SK-N-SH treated with all-trans-retinoic acid at 6 μM for 48 hours (cell line): Measurements from ENCODE around the gene SNX9.
A peak's percentile ranks its signal among the peaks of the same experiment; 100 is the strongest.

Experiments used
- ATAC-seq: fragments of 200-7000 bp; cut with Tn5 transposase; 3 replicates; pipeline ENCODE4 v1.9.1; 2020; ENCODE audit warnings: mild to moderate bottlenecking, moderate library complexity
- ARNTL ChIP-seq: fragments of 450-650 bp; formaldehyde crosslinking; IDR thresholded peaks from 2 replicates; pipeline ENCODE4 v1.5.0; 2020; ENCODE audit warnings: low read depth, mild to moderate bottlenecking, moderate library complexity, borderline replicate concordance
- BACH2 ChIP-seq: fragments of 250-450 bp; sonication (Bioruptor Pico); IDR thresholded peaks from 2 replicates; pipeline ENCODE4 v1.9.0; 2021; ENCODE audit warnings: mild to moderate bottlenecking, borderline replicate concordance
- CSDC2 ChIP-seq: fragments of 250-450 bp; sonication (Bioruptor Pico); IDR thresholded peaks from 2 replicates; pipeline ENCODE4 v1.5.0; 2020; ENCODE audit warnings: mild to moderate bottlenecking, moderate library complexity
- ESRRG ChIP-seq: fragments of 250-450 bp; sonication (Bioruptor Pico); IDR thresholded peaks from 2 replicates; pipeline ENCODE4 v1.6.1; 2021; ENCODE audit warnings: mild to moderate bottlenecking
- GLIS3 ChIP-seq: fragments of 250-450 bp; sonication (Bioruptor Pico); IDR thresholded peaks from 2 replicates; pipeline ENCODE4 v1.5.0; 2020; ENCODE audit warnings: mild to moderate bottlenecking, moderate library complexity
- ISL1 ChIP-seq: fragments of 250-450 bp; sonication (Bioruptor Pico); IDR thresholded peaks from 2 replicates; pipeline ENCODE4 v2.1.2; 2022; ENCODE audit warnings: mild to moderate bottlenecking, moderate library complexity
- OSR1 ChIP-seq: fragments of 250-450 bp; sonication (Bioruptor Pico); IDR thresholded peaks from 2 replicates; pipeline ENCODE4 v1.8.0; 2022; ENCODE audit warnings: moderate library complexity, mild to moderate bottlenecking, inconsistent platforms
- PPARA ChIP-seq: fragments of 250-450 bp; sonication (Bioruptor Pico); IDR thresholded peaks from 2 replicates; pipeline ENCODE4 v1.5.0; 2020; ENCODE audit warnings: mild to moderate bottlenecking, borderline replicate concordance
- RARB ChIP-seq: fragments of 250-450 bp; sonication (Bioruptor Pico); IDR thresholded peaks from 2 replicates; pipeline ENCODE4 v1.8.0; 2021; ENCODE audit warnings: mild to moderate bottlenecking, moderate library complexity
- SNAI2 ChIP-seq: fragments of 250-450 bp; sonication (Bioruptor Pico); IDR thresholded peaks from 2 replicates; pipeline ENCODE4 v1.5.0; 2020; ENCODE audit warnings: mild to moderate bottlenecking, moderate library complexity
- TCF4 ChIP-seq: fragments of 250-450 bp; sonication (Bioruptor Pico); IDR thresholded peaks from 2 replicates; pipeline ENCODE4 v1.8.0; 2021; ENCODE audit warnings: mild to moderate bottlenecking, moderate library complexity, borderline replicate concordance
- TOX ChIP-seq: fragments of 250-450 bp; sonication (Bioruptor Pico); IDR thresholded peaks from 2 replicates; pipeline ENCODE4 v1.8.0; 2021; ENCODE audit warnings: mild to moderate bottlenecking, moderate library complexity, borderline replicate concordance
- ZC3H10 ChIP-seq: fragments of 250-450 bp; sonication (Bioruptor Pico); IDR thresholded peaks from 2 replicates; pipeline ENCODE4 v1.5.1; 2021; ENCODE audit warnings: mild to moderate bottlenecking, moderate library complexity
- ZFP3 ChIP-seq: fragments of 250-450 bp; sonication (Bioruptor Pico); IDR thresholded peaks from 2 replicates; pipeline ENCODE4 v1.5.0; 2020; ENCODE audit warnings: mild to moderate bottlenecking, moderate library complexity
- ZFP30 ChIP-seq: fragments of 450-650 bp; formaldehyde crosslinking; IDR thresholded peaks from 2 replicates; pipeline ENCODE4 v1.5.0; 2022; ENCODE audit warnings: mild to moderate bottlenecking, moderate library complexity
- ZNF565 ChIP-seq: fragments of 450-650 bp; formaldehyde crosslinking; conservative IDR thresholded peaks from 2 replicates; pipeline ENCODE4 v1.5.0; 2020; ENCODE audit warnings: low read depth, mild to moderate bottlenecking, moderate library complexity
- ZNF70 ChIP-seq: fragments of 450-650 bp; formaldehyde crosslinking; IDR thresholded peaks from 2 replicates; pipeline ENCODE4 v1.5.0; 2020; ENCODE audit warnings: mild to moderate bottlenecking, moderate library complexity
- ZNF8 ChIP-seq: fragments of 450-650 bp; formaldehyde crosslinking; IDR thresholded peaks from 2 replicates; pipeline ENCODE4 v1.5.0; 2020; ENCODE audit warnings: mild to moderate bottlenecking, moderate library complexity
- TF ChIP-seq, protein P1 (sequence below): fragments of 250-450 bp; sonication (Bioruptor Pico); IDR thresholded peaks from 2 replicates; pipeline ENCODE4 v1.8.0; 2020; ENCODE audit warnings: mild to moderate bottlenecking, moderate library complexity, borderline replicate concordance
- TF ChIP-seq, protein P2 (sequence below): fragments of 250-450 bp; sonication (Bioruptor Pico); IDR thresholded peaks from 2 replicates; pipeline ENCODE4 v1.5.1; 2020; ENCODE audit warnings: low read depth, mild to moderate bottlenecking, moderate library complexity
- TF ChIP-seq, protein P3 (sequence below): fragments of 250-450 bp; sonication (Bioruptor Pico); IDR thresholded peaks from 2 replicates; pipeline ENCODE4 v1.8.0; 2021; ENCODE audit warnings: low read depth, mild to moderate bottlenecking, moderate library complexity, borderline replicate concordance

Gene SNX9

DNA sequence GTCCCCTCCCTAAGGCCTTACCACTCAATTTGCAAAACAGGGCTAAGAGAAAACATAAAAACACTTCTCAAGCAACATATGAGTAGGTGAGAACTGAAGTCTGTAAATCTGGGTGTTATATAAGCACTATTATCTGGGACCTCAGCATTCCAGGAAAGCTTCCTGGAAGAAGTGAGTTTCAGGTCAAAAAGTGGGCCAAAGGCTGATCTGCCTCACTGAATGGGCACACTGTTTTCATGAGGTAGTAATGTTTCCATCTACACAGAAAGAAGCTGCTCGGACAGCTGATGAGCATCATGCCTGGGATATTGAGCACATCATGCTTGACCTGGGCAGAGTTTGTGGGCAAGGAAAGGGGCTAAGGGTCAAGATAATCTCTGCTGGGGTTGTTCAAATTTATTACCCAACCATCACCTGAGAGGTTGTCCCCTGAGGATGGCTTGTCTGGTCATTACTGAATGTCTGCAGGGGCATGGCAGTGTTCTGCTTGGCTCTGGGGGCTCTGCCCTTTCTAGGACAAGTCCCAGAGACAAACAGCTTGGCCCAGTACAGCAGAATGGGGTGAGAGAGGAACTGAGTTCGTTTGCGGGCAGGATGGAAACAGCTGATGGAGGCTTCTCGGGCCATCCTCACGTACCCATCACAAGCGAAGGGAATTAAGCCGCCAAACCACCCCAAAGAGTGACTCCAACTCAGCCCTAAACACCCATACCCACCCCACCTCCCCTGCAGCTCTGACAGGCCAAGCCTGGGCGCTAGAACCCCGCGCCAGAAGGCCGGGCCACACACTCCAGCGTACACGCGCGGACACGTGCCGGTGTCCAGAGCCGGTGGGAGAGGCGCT, 157.5 kb downstream of the SNX9 start:
- no peak for ATAC-seq
- TF ChIP-seq TCF4 (CRISPR knock-in tag) (no peak), ZC3H10 (CRISPR knock-in tag) (no peak), ARNTL (CRISPR knock-in tag) (no peak), ZNF70 (CRISPR knock-in tag) (no peak), SNAI2 (no peak), OSR1 (CRISPR knock-in tag) (no peak), ZNF8 (no peak), ZFP30 (no peak), RARB (CRISPR knock-in tag) (no peak), BACH2 (no peak), CSDC2 (CRISPR knock-in tag) (no peak), ESRRG (CRISPR knock-in tag) (no peak), GLIS3 (no peak), ZFP3 (CRISPR knock-in tag) (no peak), TOX (CRISPR knock-in tag) (no peak), ISL1 (no peak), ZNF565 (CRISPR knock-in tag) (no peak)
- TF ChIP-seq, protein P1, sequence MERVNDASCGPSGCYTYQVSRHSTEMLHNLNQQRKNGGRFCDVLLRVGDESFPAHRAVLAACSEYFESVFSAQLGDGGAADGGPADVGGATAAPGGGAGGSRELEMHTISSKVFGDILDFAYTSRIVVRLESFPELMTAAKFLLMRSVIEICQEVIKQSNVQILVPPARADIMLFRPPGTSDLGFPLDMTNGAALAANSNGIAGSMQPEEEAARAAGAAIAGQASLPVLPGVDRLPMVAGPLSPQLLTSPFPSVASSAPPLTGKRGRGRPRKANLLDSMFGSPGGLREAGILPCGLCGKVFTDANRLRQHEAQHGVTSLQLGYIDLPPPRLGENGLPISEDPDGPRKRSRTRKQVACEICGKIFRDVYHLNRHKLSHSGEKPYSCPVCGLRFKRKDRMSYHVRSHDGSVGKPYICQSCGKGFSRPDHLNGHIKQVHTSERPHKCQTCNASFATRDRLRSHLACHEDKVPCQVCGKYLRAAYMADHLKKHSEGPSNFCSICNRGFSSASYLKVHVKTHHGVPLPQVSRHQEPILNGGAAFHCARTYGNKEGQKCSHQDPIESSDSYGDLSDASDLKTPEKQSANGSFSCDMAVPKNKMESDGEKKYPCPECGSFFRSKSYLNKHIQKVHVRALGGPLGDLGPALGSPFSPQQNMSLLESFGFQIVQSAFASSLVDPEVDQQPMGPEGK (CRISPR knock-in tag): no peak
- TF ChIP-seq, protein P2, sequence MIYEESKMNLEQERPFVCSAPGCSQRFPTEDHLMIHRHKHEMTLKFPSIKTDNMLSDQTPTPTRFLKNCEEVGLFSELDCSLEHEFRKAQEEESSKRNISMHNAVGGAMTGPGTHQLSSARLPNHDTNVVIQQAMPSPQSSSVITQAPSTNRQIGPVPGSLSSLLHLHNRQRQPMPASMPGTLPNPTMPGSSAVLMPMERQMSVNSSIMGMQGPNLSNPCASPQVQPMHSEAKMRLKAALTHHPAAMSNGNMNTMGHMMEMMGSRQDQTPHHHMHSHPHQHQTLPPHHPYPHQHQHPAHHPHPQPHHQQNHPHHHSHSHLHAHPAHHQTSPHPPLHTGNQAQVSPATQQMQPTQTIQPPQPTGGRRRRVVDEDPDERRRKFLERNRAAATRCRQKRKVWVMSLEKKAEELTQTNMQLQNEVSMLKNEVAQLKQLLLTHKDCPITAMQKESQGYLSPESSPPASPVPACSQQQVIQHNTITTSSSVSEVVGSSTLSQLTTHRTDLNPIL: no peak
- TF ChIP-seq, protein P3, sequence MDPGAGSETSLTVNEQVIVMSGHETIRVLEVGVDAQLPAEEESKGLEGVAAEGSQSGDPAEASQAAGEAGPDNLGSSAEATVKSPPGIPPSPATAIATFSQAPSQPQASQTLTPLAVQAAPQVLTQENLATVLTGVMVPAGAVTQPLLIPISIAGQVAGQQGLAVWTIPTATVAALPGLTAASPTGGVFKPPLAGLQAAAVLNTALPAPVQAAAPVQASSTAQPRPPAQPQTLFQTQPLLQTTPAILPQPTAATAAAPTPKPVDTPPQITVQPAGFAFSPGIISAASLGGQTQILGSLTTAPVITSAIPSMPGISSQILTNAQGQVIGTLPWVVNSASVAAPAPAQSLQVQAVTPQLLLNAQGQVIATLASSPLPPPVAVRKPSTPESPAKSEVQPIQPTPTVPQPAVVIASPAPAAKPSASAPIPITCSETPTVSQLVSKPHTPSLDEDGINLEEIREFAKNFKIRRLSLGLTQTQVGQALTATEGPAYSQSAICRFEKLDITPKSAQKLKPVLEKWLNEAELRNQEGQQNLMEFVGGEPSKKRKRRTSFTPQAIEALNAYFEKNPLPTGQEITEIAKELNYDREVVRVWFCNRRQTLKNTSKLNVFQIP (CRISPR knock-in tag): no peak

DNA sequence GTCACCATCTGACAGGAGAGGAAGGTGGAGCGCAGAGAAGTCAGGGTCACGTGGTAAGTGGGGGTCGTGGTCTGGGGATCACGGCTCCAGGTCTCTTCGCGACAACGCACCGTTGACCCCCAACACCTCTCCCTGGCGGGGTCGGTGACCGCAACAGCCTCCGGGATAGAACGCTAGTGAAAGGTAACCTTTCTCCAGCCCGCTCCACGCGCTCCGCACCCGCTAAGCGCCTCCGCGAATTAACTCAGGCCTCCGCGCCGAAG, 158.0 kb downstream of the SNX9 start:
- no peak for TF ChIP-seq ARNTL (CRISPR knock-in tag)
- TF ChIP-seq GLIS3: no peak
- no peak for TF ChIP-seq ESRRG (CRISPR knock-in tag)
- TF ChIP-seq, protein P2: no peak
- no peak for TF ChIP-seq RARB (CRISPR knock-in tag)
- no peak for TF ChIP-seq CSDC2 (CRISPR knock-in tag)
- TF ChIP-seq PPARA (CRISPR knock-in tag): no peak
- TF ChIP-seq TCF4 (CRISPR knock-in tag): no peak
- no peak for TF ChIP-seq ZFP30
- no peak for TF ChIP-seq ZNF565 (CRISPR knock-in tag)
- TF ChIP-seq, protein P1 (CRISPR knock-in tag): no peak
- no peak for ATAC-seq

DNA sequence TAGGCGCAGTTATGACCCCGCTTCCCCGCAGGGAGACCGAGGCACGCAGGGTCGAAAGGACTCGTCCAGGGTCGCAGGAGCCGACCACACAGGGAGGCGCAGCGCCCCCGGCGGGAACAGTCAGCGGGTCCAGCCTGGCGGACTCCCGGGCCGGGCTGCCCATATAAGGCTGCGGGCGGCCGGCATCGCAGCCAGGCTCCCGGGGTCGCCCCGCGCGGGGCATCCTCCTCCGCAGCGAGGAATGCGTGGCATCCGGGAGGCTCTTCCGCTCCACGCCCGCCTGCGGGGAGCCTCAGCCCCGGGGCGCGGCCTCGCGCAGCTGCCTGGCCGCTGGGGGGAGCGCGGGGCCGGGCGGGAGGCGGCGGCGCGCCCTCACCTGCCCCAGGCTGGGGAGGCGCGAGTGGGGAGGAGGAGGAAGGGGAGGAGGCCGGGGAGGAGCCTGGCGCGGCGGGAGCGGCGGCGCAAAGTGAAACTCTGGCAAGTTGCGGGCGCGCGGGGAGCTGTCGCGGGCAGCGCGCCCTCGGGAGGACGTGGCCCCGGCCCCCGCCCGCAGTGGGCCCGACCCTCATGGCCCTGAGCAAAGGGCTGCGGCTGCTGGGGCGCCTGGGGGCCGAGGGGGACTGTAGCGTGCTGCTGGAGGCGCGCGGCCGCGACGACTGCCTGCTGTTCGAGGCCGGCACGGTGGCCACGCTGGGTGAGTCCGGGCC, 158.5 kb downstream of the SNX9 start, which contains the start of gene SYNJ2:
SYNJ2 (plus strand) TSS at position 469 of the 707 bp plus-strand sequence; CDS start at position 568, 99 bp downstream.
- peak; percentile 84 for ATAC-seq
- TF ChIP-seq ZFP30 (no peak), GLIS3 (no peak), OSR1 (CRISPR knock-in tag) (no peak)
